CD4-positive, alpha-beta T cell (primary cell): ENCODE results near the gene RIC8A. TPM values are rescaled to one million over a fixed set of nuclear protein-coding genes. Genes with fewer than 3 reads are reported as not detected.

Experiments
- ATAC-seq: fragments of 200-7000 bp; cut with Tn5 transposase; one replicate; pipeline ENCODE4 v1.10.0; 2022; ENCODE audit warnings: mild to moderate bottlenecking; ENCODE audit not compliant: poor library complexity
- CTCF ChIA-PET: fragments of 350-600 bp; sonication (Branson Sonifier 250); formaldehyde crosslinking; loops from one replicate; lab custom pipeline; 2021; ENCODE audit warnings: antibody characterized with exemption, inconsistent platforms; lab: Charles Lee
- POLR2A ChIA-PET: fragments of 350-600 bp; sonication (Branson Sonifier 250); formaldehyde crosslinking; loops from one replicate; lab custom pipeline; 2021; ENCODE audit warnings: antibody characterized with exemption, inconsistent platforms; lab: Charles Lee
- DNase-seq, 14 experiments: peaks; one replicate each; pipeline ENCODE4 v3.0.0-alpha.2; 2013 to 2020; ENCODE audit warnings: mixed read lengths in 2 of 14
- H3K27ac ChIP-seq, 2 donors: one replicate each; pipeline versions ENCODE4 v1.5.1 to v1.7.0; 2013; ENCODE audit warnings: low read length in 2 of 2, low read depth in 1 of 2, mild to moderate bottlenecking in 1 of 2
- H3K27me3 ChIP-seq, 2 experiments: 1 replicate in 1 of 2; 2 replicates in 1 of 2; pipeline versions ENCODE4 v1.6.1 to v1.7.0; 2013; ENCODE audit warnings: low read length in 2 of 2, control low read depth in 1 of 2, mild to moderate bottlenecking in 1 of 2, moderate library complexity in 1 of 2; ENCODE audit not compliant: insufficient read depth in 2 of 2, control insufficient read depth in 1 of 2
- H3K36me3 ChIP-seq: one replicate; pipeline ENCODE4 v1.6.1; 2013; ENCODE audit warnings: low read length, control low read depth; ENCODE audit not compliant: insufficient read depth
- H3K4me1 ChIP-seq: one replicate; pipeline ENCODE4 v1.6.1; 2013; ENCODE audit warnings: low read length, control low read depth; ENCODE audit not compliant: insufficient read depth
- H3K4me3 ChIP-seq: one replicate; pipeline ENCODE4 v1.5.1; 2013; ENCODE audit warnings: mild to moderate bottlenecking, low read length, moderate library complexity
- H3K9me3 ChIP-seq, 2 experiments: 1 replicate in 1 of 2; 2 replicates in 1 of 2; pipeline versions ENCODE4 v1.6.1 to v1.7.0; 2013; ENCODE audit warnings: low read length in 2 of 2, mild to moderate bottlenecking in 2 of 2, control low read depth in 1 of 2, moderate library complexity in 1 of 2; ENCODE audit not compliant: control insufficient read depth in 1 of 2, insufficient read depth in 1 of 2
- H3K27ac Mint-ChIP-seq: one replicate; pipeline ENCODE4 v1.8.0; 2020; ENCODE audit warnings: mixed read lengths
- H3K27me3 Mint-ChIP-seq: one replicate; pipeline ENCODE4 v1.8.0; 2021; ENCODE audit warnings: mixed read lengths
- H3K36me3 Mint-ChIP-seq: one replicate; pipeline ENCODE4 v1.8.0; 2021; ENCODE audit warnings: low read depth, mixed read lengths
- H3K4me1 Mint-ChIP-seq: one replicate; pipeline ENCODE4 v1.8.0; 2021; ENCODE audit warnings: low read depth, mixed read lengths
- H3K4me3 Mint-ChIP-seq: one replicate; pipeline ENCODE4 v1.8.0; 2020; ENCODE audit warnings: mild to moderate bottlenecking, mixed read lengths
- H3K9me3 Mint-ChIP-seq: one replicate; pipeline ENCODE4 v1.8.0; 2020; ENCODE audit warnings: mixed read lengths
- CTCF ChIP-seq: fragments of 200-600 bp; IDR thresholded peaks from one replicate; pipeline ENCODE4 v1.8.0; 2022; ENCODE audit warnings: antibody characterized with exemption, mild to moderate bottlenecking
- intact Hi-C, 2 experiments: fragments of 100-400 bp; cut with DNase I in 1 of 2; cut with micrococcal nuclease in 1 of 2; formaldehyde crosslinking; loops; one replicate each; pipeline versions ENCODE4 v1.15.1 to v1.9.0; 2023 to 2025; cut with DNase I, micrococcal nuclease
- total RNA-seq, 174 experiments: library from RNA in 2 of 174; stranded (reverse) in 2 of 174; gene quantifications; one replicate each; pipeline ENCODE4 v1.2.3 and lab custom pipeline; 2021 to 2026

RIC8A gene
- total RNA-seq, 2 experiments from 2014 or later, result 99.6 to 104 TPM

GRCh38 chr11:227824-228379, 20.4 kb downstream of the RIC8A start:
- H3K4me3 Mint-ChIP-seq, result no peak overlapping the region
- ATAC-seq, result no peak
- DNase-seq, result no peak
- H3K4me1 ChIP-seq, result no peaks in the 10 kb centered on the region
- H3K27me3 ChIP-seq, result no peaks in the 10 kb centered on the region
- CTCF ChIA-PET, result interaction anchor here (0.6 kb wide), 1 partner anchor 182 kb away, joined by 3 read pairs; no protein-coding TSS in a partner anchor
- H3K27ac Mint-ChIP-seq, result no peak overlapping the region
- H3K9me3 Mint-ChIP-seq, result no peaks in the 10 kb centered on the region
- H3K4me1 Mint-ChIP-seq, result peaks cover 8% of the 10 kb centered on the region
- no peaks in the 10 kb centered on the region for H3K9me3 ChIP-seq
- no peaks in the 10 kb centered on the region for H3K27me3 Mint-ChIP-seq
- TF ChIP-seq CTCF, result no peak
- H3K36me3 ChIP-seq, result peaks cover 19% of the 10 kb centered on the region
- POLR2A ChIA-PET, result interaction anchor here (0.7 kb wide), 1 partner anchor 21 kb away, joined by 3 read pairs; the partner anchor contains the start of genes BET1L and RIC8A
- H3K4me3 ChIP-seq, result no peak overlapping the region
- peaks cover 30% of the 10 kb centered on the region for H3K36me3 Mint-ChIP-seq
- H3K27ac ChIP-seq, result no peak overlapping the region
- intact Hi-C loops, result no loop called here

DNA sequence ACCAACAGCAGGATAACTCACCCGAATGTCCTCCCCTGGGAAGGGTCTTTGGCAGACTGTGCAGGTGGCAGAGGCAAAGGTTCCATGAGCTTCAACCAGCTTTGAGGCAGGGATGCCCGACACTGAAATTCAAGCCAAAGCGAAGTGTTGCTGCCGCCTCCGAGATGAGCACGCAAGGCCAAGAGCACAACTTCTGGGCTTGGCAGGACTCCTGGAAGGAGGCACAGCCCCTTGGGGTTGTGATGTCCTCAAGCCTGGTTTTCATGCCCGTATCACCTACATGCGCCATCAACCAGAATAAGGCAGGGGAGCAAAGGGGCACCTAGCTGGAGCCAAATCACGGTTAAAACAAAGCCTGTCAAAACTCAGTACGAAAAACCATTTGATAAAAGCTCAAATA, 22.9 kb downstream of the RIC8A start:
- POLR2A ChIA-PET, result interaction anchor here (1.4 kb wide), 1 partner anchor 345 kb away, joined by 3 read pairs; the partner anchor contains the start of gene PHRF1
- TF ChIP-seq CTCF, result no peak

DNA sequence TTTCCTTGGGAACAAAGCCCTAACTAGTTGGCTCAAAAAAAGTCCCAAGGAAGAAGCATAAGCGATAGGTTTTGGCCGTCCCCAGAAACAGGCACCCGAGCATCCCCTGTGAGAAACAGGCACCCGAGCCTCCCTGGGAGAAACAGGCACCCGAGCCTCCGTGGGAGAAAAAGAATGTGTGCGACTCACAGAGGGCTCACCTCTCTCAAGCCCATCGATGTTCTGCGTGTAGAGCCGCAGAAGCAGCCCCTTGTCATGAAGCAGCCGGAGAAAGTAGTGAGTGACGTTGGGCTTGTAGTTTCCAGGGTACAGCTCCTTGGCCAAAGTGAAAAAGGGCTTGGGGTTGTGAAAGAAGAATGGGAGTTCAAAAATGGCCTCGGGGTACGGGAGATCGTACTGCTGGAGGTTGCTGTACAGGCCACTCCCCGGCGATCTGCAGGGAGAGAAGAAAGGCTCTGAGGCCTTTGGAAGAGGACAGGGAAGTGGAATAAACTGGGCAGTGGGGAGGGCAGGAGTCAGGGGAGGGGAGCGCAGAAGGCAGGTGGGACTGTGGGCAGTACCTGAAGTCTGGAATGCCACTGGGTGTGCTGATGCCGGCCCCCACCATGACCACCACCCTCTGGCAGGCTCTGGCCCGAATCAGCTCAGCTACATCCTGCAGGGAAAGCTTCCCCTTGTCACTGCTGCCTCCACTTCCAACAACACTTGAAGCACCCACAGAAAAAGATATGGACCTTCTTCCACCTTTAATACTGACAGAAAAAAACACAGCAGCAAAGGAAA, 25.5 kb downstream of the RIC8A start:
- H3K4me3 Mint-ChIP-seq, result peak overlapping the region; percentile 27
- no peak overlapping the region for H3K27ac Mint-ChIP-seq

More for the DNA sequence above, 22.9 kb downstream of the RIC8A start:
- CTCF ChIA-PET, result no interaction called here
- DNase-seq (no peak), ATAC-seq (no peak)
- Mint-ChIP-seq H3K4me3 (no peak overlapping the region), H3K27ac (no peak overlapping the region), H3K36me3 (peaks cover 27% of the 10 kb centered on the region), H3K4me1 (peaks cover 14% of the 10 kb centered on the region), H3K9me3 (no peaks in the 10 kb centered on the region), H3K27me3 (no peaks in the 10 kb centered on the region)
- intact Hi-C loops, result loop anchor here in 1 of 2 experiments (10.0 kb wide), 1 partner anchor 574 kb away; the partner anchor contains the start of genes PIDD1 and RPLP2
- H3K9me3 ChIP-seq, result no peaks in the 10 kb centered on the region
- no peak overlapping the region for H3K4me3 ChIP-seq
- H3K27ac ChIP-seq, result no peak overlapping the region
- H3K36me3 ChIP-seq, result peaks cover 11% of the 10 kb centered on the region
- peaks cover 5% of the 10 kb centered on the region for H3K4me1 ChIP-seq
- H3K27me3 ChIP-seq, result no peaks in the 10 kb centered on the region

More for the DNA sequence above, 25.5 kb downstream of the RIC8A start:
- peaks cover 6% of the 10 kb centered on the region for H3K36me3 ChIP-seq
- no peak overlapping the region for H3K4me3 ChIP-seq
- H3K9me3 Mint-ChIP-seq, result no peaks in the 10 kb centered on the region
- H3K36me3 Mint-ChIP-seq, result peaks cover 33% of the 10 kb centered on the region
- ChIA-PET CTCF (no interaction called here), POLR2A (interaction anchor here (5.4 kb wide), 1 partner anchor 25 kb away, joined by 79 read pairs; the partner anchor contains the start of genes BET1L and RIC8A)
- no peak overlapping the region for H3K27ac ChIP-seq
- no peak for DNase-seq
- no peaks in the 10 kb centered on the region for H3K27me3 ChIP-seq
- H3K9me3 ChIP-seq, result no peaks in the 10 kb centered on the region
- H3K4me1 Mint-ChIP-seq, result peaks cover 35% of the 10 kb centered on the region
- H3K4me1 ChIP-seq, result peaks cover 21% of the 10 kb centered on the region
- no peak for TF ChIP-seq CTCF
- intact Hi-C loops, result loop anchor here in 1 of 2 experiments (10.0 kb wide), 1 partner anchor 572 kb away; the partner anchor contains the start of genes PIDD1 and RPLP2
- H3K27me3 Mint-ChIP-seq, result no peaks in the 10 kb centered on the region
- no peak for ATAC-seq
